HepG2 (cell line): Measurements from ENCODE around the gene TXNDC11. TPM values are rescaled to one million over a fixed set of nuclear protein-coding genes. Genes with fewer than 3 reads are reported as not detected.

ENCODE experiments used
- ATF7 ChIP-seq, 2 experiments: fragments of 450-650 bp in 1 of 2; sonication (generic) in 1 of 2; formaldehyde crosslinking in 1 of 2; IDR thresholded peaks; 2 replicates each; pipeline versions ENCODE4 v1.4.0 to v1.6.1; 2016 to 2020; ENCODE audit warnings: antibody characterized with exemption in 1 of 2, mild to moderate bottlenecking in 1 of 2, missing genetic modification reagents in 1 of 2
- CBX5 ChIP-seq: sonication (generic); formaldehyde crosslinking; IDR thresholded peaks from 2 replicates; pipeline ENCODE4 v1.4.0; 2020; ENCODE audit warnings: missing genetic modification reagents, borderline replicate concordance
- DPF2 ChIP-seq: sonication (generic); formaldehyde crosslinking; IDR thresholded peaks from 2 replicates; pipeline ENCODE4 v1.4.0; 2020; ENCODE audit warnings: mild to moderate bottlenecking, low read depth, missing genetic modification reagents, borderline replicate concordance
- ELF1 ChIP-seq: sonication (generic); formaldehyde crosslinking; IDR thresholded peaks from 2 replicates; pipeline ENCODE4 v1.4.0; 2020; ENCODE audit warnings: missing genetic modification reagents
- GFI1 ChIP-seq: sonication (generic); formaldehyde crosslinking; IDR thresholded peaks from 2 replicates; pipeline ENCODE4 v1.5.0; 2020; ENCODE audit warnings: missing genetic modification reagents, mild to moderate bottlenecking, borderline replicate concordance
- HDAC2 ChIP-seq: sonication (generic); formaldehyde crosslinking; IDR thresholded peaks from 2 replicates; pipeline ENCODE4 v1.4.0; 2020; ENCODE audit warnings: missing genetic modification reagents
- HMG20B ChIP-seq: conservative IDR thresholded peaks from 2 replicates; pipeline ENCODE4 v1.6.1; 2016; ENCODE audit warnings: missing genetic modification reagents, missing compliant biosample characterization
- HMGA1 ChIP-seq: sonication (generic); formaldehyde crosslinking; conservative IDR thresholded peaks from 2 replicates; pipeline ENCODE4 v1.4.0; 2020; ENCODE audit warnings: missing genetic modification reagents
- HNRNPH1 ChIP-seq: fragments of 200-400 bp; formaldehyde crosslinking; optimal IDR thresholded peaks from 2 replicates; pipeline ENCODE3; 2017; ENCODE audit warnings: mild to moderate bottlenecking, low read depth, low read length
- KDM2A ChIP-seq: sonication (generic); formaldehyde crosslinking; IDR thresholded peaks from 2 replicates; pipeline ENCODE4 v1.4.0; 2020; ENCODE audit warnings: low read depth, missing genetic modification reagents, borderline replicate concordance
- NFIB ChIP-seq: sonication (generic); formaldehyde crosslinking; IDR thresholded peaks from 2 replicates; pipeline ENCODE4 v1.9.0; 2021; ENCODE audit warnings: missing genetic modification reagents, mild to moderate bottlenecking, borderline replicate concordance
- NR2F2 ChIP-seq: IDR thresholded peaks from 2 replicates; pipeline ENCODE4 v1.6.1; 2012; ENCODE audit warnings: low read depth, inconsistent platforms, borderline replicate concordance
- POGZ ChIP-seq: sonication (generic); formaldehyde crosslinking; IDR thresholded peaks from 2 replicates; pipeline ENCODE4 v1.4.0; 2020; ENCODE audit warnings: mild to moderate bottlenecking, missing genetic modification reagents
- PTBP1 ChIP-seq: fragments of 200-400 bp; formaldehyde crosslinking; IDR thresholded peaks from 2 replicates; pipeline ENCODE4 v1.6.1; 2018; ENCODE audit warnings: low read length, low read depth; ENCODE audit not compliant: poor library complexity, severe bottlenecking
- RBM22 ChIP-seq: fragments of 200-400 bp; formaldehyde crosslinking; optimal IDR thresholded peaks from 2 replicates; pipeline ENCODE3; 2017; ENCODE audit warnings: mild to moderate bottlenecking, low read length, moderate library complexity
- SMAD1 ChIP-seq: sonication (generic); formaldehyde crosslinking; IDR thresholded peaks from 2 replicates; pipeline ENCODE4 v1.4.0; 2020; ENCODE audit warnings: missing genetic modification reagents, low read depth, mild to moderate bottlenecking, borderline replicate concordance
- SP140L ChIP-seq: sonication (generic); formaldehyde crosslinking; IDR thresholded peaks from 2 replicates; pipeline ENCODE4 v1.4.0; 2020; ENCODE audit warnings: missing genetic modification reagents, borderline replicate concordance
- THAP11 ChIP-seq: IDR thresholded peaks from 2 replicates; pipeline ENCODE4 v1.6.1; 2016; ENCODE audit warnings: missing biosample characterization, missing genetic modification reagents
- ZFX ChIP-seq: sonication (generic); formaldehyde crosslinking; IDR thresholded peaks from 2 replicates; pipeline ENCODE4 v1.4.0; 2020; ENCODE audit warnings: mild to moderate bottlenecking, low read depth, missing genetic modification reagents, moderate library complexity
- ZKSCAN5 ChIP-seq: sonication (generic); formaldehyde crosslinking; IDR thresholded peaks from 2 replicates; pipeline ENCODE4 v1.5.1; 2020; ENCODE audit warnings: mild to moderate bottlenecking, missing genetic modification reagents
- ZNF749 ChIP-seq: sonication (generic); formaldehyde crosslinking; IDR thresholded peaks from 2 replicates; pipeline ENCODE4 v1.8.0; 2022; ENCODE audit warnings: mild to moderate bottlenecking, missing genetic modification reagents, moderate library complexity, borderline replicate concordance
- polyA plus RNA-seq, 8 experiments: library from polyadenylated mRNA; depleted of rRNA in 3 of 8; stranded (reverse) in 7 of 8; unstranded in 1 of 8; fragments of >200 nt; fragmentation: Illumina TruSeq in 4 of 8; extraction: Trizol in 4 of 8; gene quantifications; 2 replicates each; pipeline versions ENCODE4 v1.2.1 to v1.2.3, GENCODE V29; 2011 to 2016; ENCODE audit warnings: low read depth in 4 of 8, missing spikeins in 1 of 8, mixed read lengths in 1 of 8; ENCODE audit not compliant: insufficient read depth in 1 of 8
- total RNA-seq, 5 experiments: library from RNA; depleted of rRNA; stranded (reverse); fragments of >200 nt; fragmentation: Illumina TruSeq; extraction: Trizol; gene quantifications; 2 replicates each; pipeline ENCODE4 v1.2.3, GENCODE V29; 2016; ENCODE audit warnings: low read depth in 1 of 5
- TF ChIP-seq, protein P1 (sequence below): sonication (generic); formaldehyde crosslinking; IDR thresholded peaks from 2 replicates; pipeline ENCODE4 v1.4.0; 2020; ENCODE audit warnings: missing genetic modification reagents
- TF ChIP-seq, protein P2 (sequence below): sonication (generic); formaldehyde crosslinking; IDR thresholded peaks from 2 replicates; pipeline ENCODE4 v1.4.0; 2020; ENCODE audit warnings: missing genetic modification reagents
- TF ChIP-seq, protein P3 (sequence below): sonication (generic); formaldehyde crosslinking; IDR thresholded peaks from 2 replicates; pipeline ENCODE4 v1.5.0; 2020; ENCODE audit warnings: missing genetic modification reagents

The TXNDC11 gene
- total and polyA plus RNA-seq, 2 of the 13 experiments (the other 11 are each of a cell fraction or from before 2014, with no cell fraction given): 74.9 to 123 TPM

DNA sequence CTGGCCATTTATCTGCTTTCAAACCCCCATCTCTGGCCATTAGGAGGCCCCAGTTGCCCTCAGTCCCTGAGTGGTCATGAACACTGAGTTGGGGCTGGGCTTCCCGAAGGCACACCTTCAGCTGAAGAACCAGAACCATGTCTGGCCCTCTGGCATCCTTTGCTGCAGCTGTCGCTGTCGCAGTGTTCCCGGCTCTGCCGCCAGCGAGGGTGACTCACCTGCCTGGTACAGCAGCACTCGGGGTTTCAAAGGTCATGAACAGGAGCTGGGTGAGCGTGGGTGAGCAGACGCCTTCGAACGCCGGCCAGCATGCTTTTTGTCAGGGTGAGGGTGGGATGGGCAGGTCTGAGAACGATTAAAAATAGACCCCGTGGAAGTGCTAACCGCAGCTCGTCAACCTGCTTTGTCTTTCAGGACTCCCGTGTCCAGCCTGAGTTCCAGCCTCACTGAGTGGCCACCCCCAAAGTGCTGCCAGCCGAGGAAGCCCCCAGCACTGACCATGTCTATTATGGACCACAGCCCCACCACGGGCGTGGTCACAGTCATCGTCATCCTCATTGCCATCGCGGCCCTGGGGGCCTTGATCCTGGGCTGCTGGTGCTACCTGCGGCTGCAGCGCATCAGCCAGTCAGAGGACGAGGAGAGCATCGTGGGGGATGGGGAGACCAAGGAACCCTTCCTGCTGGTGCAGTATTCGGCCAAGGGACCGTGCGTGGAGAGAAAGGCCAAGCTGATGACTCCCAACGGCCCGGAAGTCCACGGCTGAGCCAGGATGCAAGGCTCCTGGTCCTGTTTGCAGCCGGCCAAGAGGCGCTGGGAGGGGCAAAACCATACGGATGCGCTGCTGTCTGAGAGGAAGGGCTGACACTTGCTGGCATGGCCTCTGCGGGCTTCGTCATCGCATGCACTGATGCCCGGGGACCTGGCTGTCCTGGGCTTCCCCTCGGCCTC, 66.8 kb downstream of the TXNDC11 start (continued):
- TF ChIP-seq CBX5 (CRISPR knock-in tag): peak; percentile 74; the same call in 1 of the 2 replicates
- no peak for TF ChIP-seq HNRNPH1
- no peak for TF ChIP-seq NR2F2
- TF ChIP-seq, protein P1, sequence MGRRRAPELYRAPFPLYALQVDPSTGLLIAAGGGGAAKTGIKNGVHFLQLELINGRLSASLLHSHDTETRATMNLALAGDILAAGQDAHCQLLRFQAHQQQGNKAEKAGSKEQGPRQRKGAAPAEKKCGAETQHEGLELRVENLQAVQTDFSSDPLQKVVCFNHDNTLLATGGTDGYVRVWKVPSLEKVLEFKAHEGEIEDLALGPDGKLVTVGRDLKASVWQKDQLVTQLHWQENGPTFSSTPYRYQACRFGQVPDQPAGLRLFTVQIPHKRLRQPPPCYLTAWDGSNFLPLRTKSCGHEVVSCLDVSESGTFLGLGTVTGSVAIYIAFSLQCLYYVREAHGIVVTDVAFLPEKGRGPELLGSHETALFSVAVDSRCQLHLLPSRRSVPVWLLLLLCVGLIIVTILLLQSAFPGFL: no peak
- TF ChIP-seq HMG20B (CRISPR knock-in tag): no peak
- TF ChIP-seq, protein P2, sequence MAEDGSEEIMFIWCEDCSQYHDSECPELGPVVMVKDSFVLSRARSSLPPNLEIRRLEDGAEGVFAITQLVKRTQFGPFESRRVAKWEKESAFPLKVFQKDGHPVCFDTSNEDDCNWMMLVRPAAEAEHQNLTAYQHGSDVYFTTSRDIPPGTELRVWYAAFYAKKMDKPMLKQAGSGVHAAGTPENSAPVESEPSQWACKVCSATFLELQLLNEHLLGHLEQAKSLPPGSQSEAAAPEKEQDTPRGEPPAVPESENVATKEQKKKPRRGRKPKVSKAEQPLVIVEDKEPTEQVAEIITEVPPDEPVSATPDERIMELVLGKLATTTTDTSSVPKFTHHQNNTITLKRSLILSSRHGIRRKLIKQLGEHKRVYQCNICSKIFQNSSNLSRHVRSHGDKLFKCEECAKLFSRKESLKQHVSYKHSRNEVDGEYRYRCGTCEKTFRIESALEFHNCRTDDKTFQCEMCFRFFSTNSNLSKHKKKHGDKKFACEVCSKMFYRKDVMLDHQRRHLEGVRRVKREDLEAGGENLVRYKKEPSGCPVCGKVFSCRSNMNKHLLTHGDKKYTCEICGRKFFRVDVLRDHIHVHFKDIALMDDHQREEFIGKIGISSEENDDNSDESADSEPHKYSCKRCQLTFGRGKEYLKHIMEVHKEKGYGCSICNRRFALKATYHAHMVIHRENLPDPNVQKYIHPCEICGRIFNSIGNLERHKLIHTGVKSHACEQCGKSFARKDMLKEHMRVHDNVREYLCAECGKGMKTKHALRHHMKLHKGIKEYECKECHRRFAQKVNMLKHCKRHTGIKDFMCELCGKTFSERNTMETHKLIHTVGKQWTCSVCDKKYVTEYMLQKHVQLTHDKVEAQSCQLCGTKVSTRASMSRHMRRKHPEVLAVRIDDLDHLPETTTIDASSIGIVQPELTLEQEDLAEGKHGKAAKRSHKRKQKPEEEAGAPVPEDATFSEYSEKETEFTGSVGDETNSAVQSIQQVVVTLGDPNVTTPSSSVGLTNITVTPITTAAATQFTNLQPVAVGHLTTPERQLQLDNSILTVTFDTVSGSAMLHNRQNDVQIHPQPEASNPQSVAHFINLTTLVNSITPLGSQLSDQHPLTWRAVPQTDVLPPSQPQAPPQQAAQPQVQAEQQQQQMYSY (CRISPR knock-in tag): no peak
- TF ChIP-seq ZFX (CRISPR knock-in tag): peak; percentile 76
- TF ChIP-seq RBM22: peak; percentile 78
- TF ChIP-seq NFIB (CRISPR knock-in tag): no peak
- no peak for TF ChIP-seq ATF7 (IDR thresholded peaks at IDR 0.05)
- TF ChIP-seq ATF7 (CRISPR knock-in tag; IDR thresholded peaks at IDR 0.05): peak; percentile 81; the same call in 1 of the 2 replicates
- TF ChIP-seq SMAD1 (CRISPR knock-in tag): no peak
- TF ChIP-seq GFI1: no peak
- TF ChIP-seq KDM2A: peak; percentile 91
- no peak for TF ChIP-seq ZNF749 (CRISPR knock-in tag)
- TF ChIP-seq SP140L (CRISPR knock-in tag): no peak
- no peak for TF ChIP-seq ZKSCAN5 (CRISPR knock-in tag)
- no peak for TF ChIP-seq HMGA1 (CRISPR knock-in tag)
- TF ChIP-seq THAP11 (CRISPR knock-in tag): no peak
- TF ChIP-seq ELF1 (CRISPR knock-in tag): peak; percentile 43; the same call in 1 of the 2 replicates
- peak; percentile 71 for TF ChIP-seq HDAC2 (CRISPR knock-in tag)
- TF ChIP-seq, protein P3, sequence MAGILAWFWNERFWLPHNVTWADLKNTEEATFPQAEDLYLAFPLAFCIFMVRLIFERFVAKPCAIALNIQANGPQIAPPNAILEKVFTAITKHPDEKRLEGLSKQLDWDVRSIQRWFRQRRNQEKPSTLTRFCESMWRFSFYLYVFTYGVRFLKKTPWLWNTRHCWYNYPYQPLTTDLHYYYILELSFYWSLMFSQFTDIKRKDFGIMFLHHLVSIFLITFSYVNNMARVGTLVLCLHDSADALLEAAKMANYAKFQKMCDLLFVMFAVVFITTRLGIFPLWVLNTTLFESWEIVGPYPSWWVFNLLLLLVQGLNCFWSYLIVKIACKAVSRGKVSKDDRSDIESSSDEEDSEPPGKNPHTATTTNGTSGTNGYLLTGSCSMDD (CRISPR knock-in tag): no peak
- TF ChIP-seq PTBP1: no peak
- TF ChIP-seq DPF2 (CRISPR knock-in tag): peak; percentile 88
- TF ChIP-seq POGZ (CRISPR knock-in tag): peak; percentile 52; the same call in 1 of the 2 replicates
